Measurements from ENCODE around the gene MYO3B.
"Not testable (repeated sequence)": the region's sequence is repeated elsewhere in the genome, so short reads cannot be mapped to it uniquely, and the experiment has no call there.

MYO3B gene

GRCh38 chr2:170341684-170342623, 164.0 kb downstream of the MYO3B start:
- no peak overlapping the region for H2AFZ ChIP-seq (ENCODE audit: low read depth, low read length, severe bottlenecking)
- no peak overlapping the region for H3K27ac ChIP-seq (ENCODE audit: low read depth, low read length)
- no peaks in the 10 kb centered on the region for H3K79me2 ChIP-seq (ENCODE audit: insufficient read depth, low read length)
- no peaks in the 10 kb centered on the region for H3K36me3 ChIP-seq (ENCODE audit: low read length)
- no peaks in the 10 kb centered on the region for H3K9me2 ChIP-seq (replicated peaks; ENCODE audit: insufficient read depth, low read length)
- no peaks in the 10 kb centered on the region for H4K20me1 ChIP-seq (ENCODE audit: low read depth, low read length)
- H3K9ac ChIP-seq (ENCODE audit: low read length), result no peak overlapping the region
- H3K4me2 ChIP-seq (ENCODE audit: low read depth, low read length, poor library complexity, severe bottlenecking), result no peak overlapping the region
- no peak overlapping the region for H3K4me3 ChIP-seq (ENCODE audit: insufficient read depth, low read length, poor library complexity, severe bottlenecking)
- no peaks in the 10 kb centered on the region for H3K27me3 ChIP-seq (ENCODE audit: low read length)
- H3K9me3 ChIP-seq (ENCODE audit: insufficient read depth, low read length), result no peaks in the 10 kb centered on the region
- no peaks in the 10 kb centered on the region for H3F3A ChIP-seq (ENCODE audit: insufficient read depth)
- TF ChIP-seq CTCF (IDR thresholded peaks at IDR 0.05; ENCODE audit: insufficient read depth, low read length, poor library complexity, severe bottlenecking) (no peak), EZH2phosphoT487 (conservative IDR thresholded peaks at IDR 0.05; ENCODE audit: low read length) (no peak)

- H3F3A ChIP-seq (ENCODE audit: insufficient read depth), result no peaks in the 10 kb centered on the region
These were observed 166.9 kb downstream of the MYO3B start for GRCh38 chr2:170344663-170345346.

GRCh38 chr2:170345607-170346006, 167.7 kb downstream of the MYO3B start:
- H3K4me2 ChIP-seq (ENCODE audit: low read depth, low read length, poor library complexity, severe bottlenecking), result no peak overlapping the region
- H3K9ac ChIP-seq (ENCODE audit: low read length), result no peak overlapping the region
- no peaks in the 10 kb centered on the region for H3K36me3 ChIP-seq (ENCODE audit: low read length)
- no peaks in the 10 kb centered on the region for H3K9me2 ChIP-seq (replicated peaks; ENCODE audit: insufficient read depth, low read length)
- no peak overlapping the region for H3K4me3 ChIP-seq (ENCODE audit: insufficient read depth, low read length, poor library complexity, severe bottlenecking)
- no peaks in the 10 kb centered on the region for H3K27me3 ChIP-seq (ENCODE audit: low read length)
- H3K27ac ChIP-seq (ENCODE audit: low read depth, low read length), result no peak overlapping the region
- H3K9me3 ChIP-seq (ENCODE audit: insufficient read depth, low read length), result no peaks in the 10 kb centered on the region
- no peak overlapping the region for H2AFZ ChIP-seq (ENCODE audit: low read depth, low read length, severe bottlenecking)
- TF ChIP-seq CTCF (IDR thresholded peaks at IDR 0.05; ENCODE audit: insufficient read depth, low read length, poor library complexity, severe bottlenecking) (no peak), EZH2phosphoT487 (conservative IDR thresholded peaks at IDR 0.05; ENCODE audit: low read length) (no peak)
- no peaks in the 10 kb centered on the region for H3F3A ChIP-seq (ENCODE audit: insufficient read depth)
- H3K79me2 ChIP-seq (ENCODE audit: insufficient read depth, low read length), result no peaks in the 10 kb centered on the region
- H4K20me1 ChIP-seq (ENCODE audit: low read depth, low read length), result no peaks in the 10 kb centered on the region

More at GRCh38 chr2:170344663-170345346, 166.9 kb downstream of the MYO3B start:
- H3K4me2 ChIP-seq (ENCODE audit: low read depth, low read length, poor library complexity, severe bottlenecking), result no peak overlapping the region
- no peak overlapping the region for H3K4me3 ChIP-seq (ENCODE audit: insufficient read depth, low read length, poor library complexity, severe bottlenecking)
- H3K79me2 ChIP-seq (ENCODE audit: insufficient read depth, low read length), result no peaks in the 10 kb centered on the region
- no peak overlapping the region for H2AFZ ChIP-seq (ENCODE audit: low read depth, low read length, severe bottlenecking)
- H3K9ac ChIP-seq (ENCODE audit: low read length), result no peak overlapping the region
- no peaks in the 10 kb centered on the region for H3K36me3 ChIP-seq (ENCODE audit: low read length)
- H4K20me1 ChIP-seq (ENCODE audit: low read depth, low read length), result no peaks in the 10 kb centered on the region
- H3K9me2 ChIP-seq (replicated peaks; ENCODE audit: insufficient read depth, low read length), result no peaks in the 10 kb centered on the region
- TF ChIP-seq EZH2phosphoT487 (conservative IDR thresholded peaks at IDR 0.05; ENCODE audit: low read length), result no peak
- no peak for TF ChIP-seq CTCF (IDR thresholded peaks at IDR 0.05; ENCODE audit: insufficient read depth, low read length, poor library complexity, severe bottlenecking)
- no peak overlapping the region for H3K27ac ChIP-seq (ENCODE audit: low read depth, low read length)
- H3K9me3 ChIP-seq (ENCODE audit: insufficient read depth, low read length), result no peaks in the 10 kb centered on the region
- H3K27me3 ChIP-seq (ENCODE audit: low read length), result no peaks in the 10 kb centered on the region

GRCh38 chr2:170349269-170349668, 171.3 kb downstream of the MYO3B start:
- not testable (repeated sequence) for H3K36me3 ChIP-seq (ENCODE audit: low read length); H3K4me3 ChIP-seq (ENCODE audit: insufficient read depth, low read length, poor library complexity, severe bottlenecking); H3K79me2 ChIP-seq (ENCODE audit: insufficient read depth, low read length); H3K27ac ChIP-seq (ENCODE audit: low read depth, low read length); H3F3A ChIP-seq (ENCODE audit: insufficient read depth); H3K9ac ChIP-seq (ENCODE audit: low read length); H2AFZ ChIP-seq (ENCODE audit: low read depth, low read length, severe bottlenecking); H3K27me3 ChIP-seq (ENCODE audit: low read length); H4K20me1 ChIP-seq (ENCODE audit: low read depth, low read length); H3K9me3 ChIP-seq (ENCODE audit: insufficient read depth, low read length); H3K9me2 ChIP-seq (replicated peaks; ENCODE audit: insufficient read depth, low read length); H3K4me2 ChIP-seq (ENCODE audit: low read depth, low read length, poor library complexity, severe bottlenecking)

All from SU-DHL-6 (cell line).